Amniotic stem cell (primary cell): ENCODE measurements around the gene EFEMP2.

Experiments
- DNase-seq: peaks from one replicate; lab custom pipeline; 2025; lab: John Stamatoyannopoulos, UW

EFEMP2 gene

DNA sequence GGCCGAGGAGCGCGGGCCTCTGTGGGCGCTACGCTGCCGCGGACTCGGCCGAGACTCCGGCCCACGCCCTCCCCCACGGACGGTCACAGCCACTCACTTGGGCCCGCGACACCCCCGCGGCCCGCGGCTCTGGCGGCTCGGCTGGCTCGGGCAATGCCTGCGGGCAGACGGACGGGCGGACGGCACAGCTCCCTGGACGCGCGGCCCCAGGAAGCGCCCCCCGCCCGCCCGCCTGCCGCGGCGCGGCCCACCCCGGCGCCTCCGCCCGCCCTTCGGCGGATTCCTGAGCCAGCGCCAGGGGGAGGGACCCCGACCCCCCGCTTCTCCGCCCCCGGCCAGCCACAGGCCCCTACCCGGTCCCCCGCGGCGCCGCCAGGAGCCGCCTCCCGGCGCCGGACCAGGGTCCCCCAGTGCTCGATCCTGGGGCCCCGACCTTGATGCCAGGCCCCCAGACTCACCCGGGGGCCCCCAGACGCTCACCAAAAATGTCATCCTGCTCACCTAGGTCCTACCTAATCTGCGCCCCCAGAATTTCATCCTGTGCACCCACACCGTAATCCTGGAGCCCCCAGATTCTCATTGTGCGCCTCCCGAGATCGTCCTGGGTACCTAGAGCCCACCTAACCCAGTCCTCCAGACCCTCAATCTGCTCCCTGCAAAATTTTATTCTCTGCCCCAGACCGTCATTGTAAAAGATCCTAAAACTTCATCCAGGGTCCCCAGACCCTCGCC, at the start of gene EFEMP2:
TSS of gene EFEMP2 (minus strand) at position 215 of the 732 bp plus-strand sequence. CDS start 446 bp downstream, outside the sequence.
- no peak for DNase-seq

GRCh38 chr11:65921876-65922275, 49.3 kb upstream of the EFEMP2 start:
- no peak for DNase-seq

DNA sequence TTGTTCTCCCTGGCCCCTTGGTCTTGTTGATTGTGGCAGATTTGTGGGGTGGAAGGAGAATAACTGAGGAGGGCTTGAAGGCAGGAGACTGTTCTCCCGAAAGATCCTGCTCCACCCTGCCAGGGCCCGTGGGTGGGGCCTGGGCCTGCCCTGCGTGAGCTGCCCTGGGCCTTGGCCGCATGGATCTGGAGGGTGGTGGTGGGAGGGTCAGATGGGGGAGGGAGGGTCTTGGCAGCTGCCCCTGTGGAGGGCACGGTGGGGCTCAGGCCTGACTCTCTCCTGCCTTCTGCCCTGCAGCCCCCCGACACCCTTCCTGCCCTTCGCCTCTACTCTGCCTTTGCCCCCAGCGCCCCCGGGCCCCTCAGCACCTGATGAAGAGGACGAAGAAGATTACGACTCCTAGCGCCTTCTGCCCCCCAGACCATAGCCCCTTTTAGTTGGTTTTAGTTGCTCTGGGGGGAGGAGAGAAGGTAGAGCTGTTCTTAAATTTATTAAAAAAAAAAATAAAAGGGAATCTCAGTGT, 48.5 kb upstream of the EFEMP2 start:
- DNase-seq = no peak

DNA sequence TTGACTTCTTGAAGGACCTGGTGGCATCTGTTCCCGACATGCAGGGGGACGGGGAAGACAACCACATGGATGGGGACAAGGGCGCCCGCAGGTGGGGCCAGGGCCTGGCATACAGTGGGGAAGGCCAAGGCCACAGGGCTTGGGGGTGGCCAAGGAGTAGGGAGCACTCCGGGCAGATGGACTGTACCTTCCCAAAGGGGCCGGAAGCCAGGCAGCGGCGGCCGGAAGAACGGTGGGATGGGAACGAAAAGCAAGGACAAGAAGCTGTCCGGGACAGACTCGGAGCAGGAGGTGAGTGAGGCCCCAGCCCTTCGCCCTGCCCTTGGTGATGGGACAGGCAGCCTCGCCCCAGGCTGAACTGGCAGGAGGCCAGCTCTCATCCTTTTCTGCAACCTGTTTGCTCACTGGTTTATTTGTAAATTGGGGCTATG, 47.8 kb upstream of the EFEMP2 start:
- DNase-seq = no peak

GRCh38 chr11:65919573-65920371, 47.2 kb upstream of the EFEMP2 start:
- no peak for DNase-seq

GRCh38 chr11:65919141-65919572, 46.6 kb upstream of the EFEMP2 start, which contains the start of gene DRAP1:
TSS of gene DRAP1 (plus strand) at chr11:65919426. CDS start at chr11:65919502, 76 bp downstream.
- peak; percentile 98 for DNase-seq

DNA sequence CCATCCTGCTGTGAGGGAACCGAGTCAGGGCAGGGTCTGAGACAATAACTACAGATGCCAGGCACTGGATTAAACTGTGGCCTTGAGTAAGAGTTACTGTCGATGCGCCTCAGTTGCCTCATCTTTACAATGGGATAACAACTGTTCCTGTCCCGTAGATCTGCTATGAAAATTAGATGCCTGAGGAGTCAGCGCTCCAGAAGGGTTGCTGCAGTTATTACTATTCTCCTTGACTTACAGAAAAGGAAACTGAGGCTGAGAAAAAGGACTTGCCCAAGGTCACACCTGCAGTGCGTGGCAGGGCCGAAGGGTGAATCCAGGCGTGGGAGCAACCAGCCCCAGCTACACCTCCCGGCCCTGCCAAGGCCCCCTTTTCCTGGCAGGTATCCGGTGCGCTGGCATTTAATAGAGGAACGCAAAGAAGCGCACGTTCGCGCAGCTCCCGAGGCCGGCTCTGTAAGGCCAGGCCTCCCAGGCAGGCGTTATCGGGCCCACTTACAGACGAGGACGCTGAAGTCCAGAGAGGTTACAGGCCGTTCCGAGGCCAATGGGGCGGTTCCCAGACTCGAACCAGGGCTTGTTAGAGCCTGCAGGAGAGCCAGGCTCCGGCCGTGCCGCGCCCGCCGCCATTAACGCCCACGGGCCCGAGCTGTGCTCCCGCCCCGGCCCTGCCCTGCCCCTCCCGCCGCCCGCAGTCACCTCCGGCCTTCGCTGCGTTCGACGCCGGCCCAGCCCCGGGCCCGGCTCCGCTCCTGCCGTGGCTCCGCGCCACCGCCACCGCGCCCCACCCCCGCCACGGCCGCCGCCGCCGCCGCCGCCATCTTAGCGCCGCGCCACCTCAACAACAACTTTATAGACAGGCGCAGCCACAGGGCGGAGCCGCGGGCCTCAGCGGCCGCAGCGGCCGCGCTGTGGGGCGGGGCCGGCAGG, 45.9 kb upstream of the EFEMP2 start, which contains the start of gene C11orf68:
TSS of gene C11orf68 (minus strand) at position 852 of the 930 bp plus-strand sequence. CDS start at position 821, 31 bp downstream.
- no peak for DNase-seq

DNA sequence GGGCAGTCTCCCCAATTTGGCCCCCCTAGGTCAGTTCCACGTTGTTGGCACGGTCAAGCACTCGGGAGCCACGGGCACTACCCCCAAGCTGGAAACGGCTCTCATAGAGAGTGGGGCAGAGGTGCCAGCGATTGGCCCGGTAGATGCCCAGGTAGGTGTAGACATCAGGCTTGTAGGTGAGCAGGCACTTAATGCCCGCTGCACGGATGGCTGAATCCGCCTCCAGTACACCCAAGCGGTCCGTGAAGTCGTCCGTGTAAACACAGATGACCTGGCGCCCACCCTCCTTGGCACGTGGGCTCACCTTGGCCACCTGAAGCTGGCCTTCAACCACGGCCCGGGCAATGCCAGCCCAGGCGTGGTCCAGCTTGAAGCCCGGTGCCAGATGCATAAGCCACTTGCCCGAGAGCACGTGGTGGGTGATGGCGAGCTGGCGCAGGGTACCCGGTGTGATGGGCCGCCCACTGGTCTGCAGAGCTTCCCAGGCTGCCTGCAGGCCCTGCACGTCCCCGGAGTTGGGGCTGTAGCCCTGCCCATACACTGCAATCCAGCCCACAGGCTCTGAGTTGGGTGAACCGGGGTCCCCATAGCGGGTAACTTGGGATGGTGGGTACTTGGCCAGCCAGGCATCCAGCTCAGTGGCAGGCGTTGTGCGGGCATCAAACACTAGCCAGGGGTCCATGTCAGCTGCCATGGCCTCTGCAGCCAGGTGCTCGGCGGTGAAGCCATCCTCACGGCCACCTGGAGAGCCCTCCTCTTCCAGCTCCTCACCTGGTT, 45.0 kb upstream of the EFEMP2 start:
- no peak for DNase-seq

GRCh38 chr11:65917077-65917433, 44.5 kb upstream of the EFEMP2 start:
- no peak for DNase-seq

DNA sequence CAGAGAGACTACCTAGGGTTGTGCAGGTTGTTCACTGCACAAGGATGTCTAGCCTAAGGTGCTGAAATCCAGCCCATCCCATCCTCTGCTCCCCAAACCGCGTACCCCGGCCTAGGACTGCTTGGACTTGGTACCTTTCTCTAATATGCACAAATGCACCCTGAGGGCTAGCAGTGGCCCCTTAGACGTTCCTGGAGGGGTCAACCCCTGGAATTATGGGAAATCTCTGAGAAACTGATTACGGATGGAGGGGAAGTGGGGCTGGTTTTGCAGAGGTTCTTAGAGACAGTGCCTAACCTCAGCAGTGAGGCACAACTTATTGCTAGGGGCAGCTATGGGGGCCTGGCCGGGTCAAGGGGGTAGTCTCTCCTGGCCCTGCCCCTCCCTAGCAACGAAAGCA, 43.8 kb upstream of the EFEMP2 start:
- DNase-seq = no peak

- peak; percentile 92 for DNase-seq
Observed at GRCh38 chr11:65915821-65916251, 43.2 kb upstream of the EFEMP2 start.

DNA sequence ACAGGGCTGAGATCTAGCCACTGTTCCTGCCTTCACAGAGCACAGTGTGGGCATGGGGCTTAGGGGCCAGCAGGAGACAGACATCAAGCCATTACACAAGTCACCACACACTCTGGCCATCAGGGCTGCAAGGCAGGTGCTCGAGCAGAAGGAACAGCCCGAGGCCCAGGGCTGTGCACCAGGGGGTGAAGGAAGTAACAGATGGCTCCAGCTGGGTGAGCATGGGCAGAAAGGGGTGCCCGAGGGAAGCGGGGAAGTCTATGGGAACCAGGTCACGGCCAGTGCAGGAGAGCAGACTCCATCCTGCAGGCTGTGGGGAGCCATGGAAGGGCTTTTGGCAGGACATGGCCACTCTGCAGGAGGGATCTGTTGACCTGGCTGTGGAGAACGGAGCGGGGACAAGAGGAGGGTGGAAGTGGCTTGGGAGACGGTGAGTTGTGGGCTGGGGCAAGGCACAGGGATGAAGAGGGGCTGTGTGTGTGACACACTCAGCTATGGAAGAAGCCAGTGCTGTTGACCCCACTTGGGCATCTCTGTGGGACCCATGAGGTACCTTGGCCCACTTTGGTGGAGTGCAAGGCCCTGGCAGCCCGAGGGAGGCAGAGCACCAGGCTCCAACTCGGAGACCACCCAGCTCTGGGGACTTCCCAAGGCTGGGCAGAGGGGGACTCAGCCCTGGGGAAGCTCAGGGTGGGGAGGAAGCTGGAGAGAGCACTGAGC, 42.7 kb upstream of the EFEMP2 start:
- no peak for DNase-seq

DNA sequence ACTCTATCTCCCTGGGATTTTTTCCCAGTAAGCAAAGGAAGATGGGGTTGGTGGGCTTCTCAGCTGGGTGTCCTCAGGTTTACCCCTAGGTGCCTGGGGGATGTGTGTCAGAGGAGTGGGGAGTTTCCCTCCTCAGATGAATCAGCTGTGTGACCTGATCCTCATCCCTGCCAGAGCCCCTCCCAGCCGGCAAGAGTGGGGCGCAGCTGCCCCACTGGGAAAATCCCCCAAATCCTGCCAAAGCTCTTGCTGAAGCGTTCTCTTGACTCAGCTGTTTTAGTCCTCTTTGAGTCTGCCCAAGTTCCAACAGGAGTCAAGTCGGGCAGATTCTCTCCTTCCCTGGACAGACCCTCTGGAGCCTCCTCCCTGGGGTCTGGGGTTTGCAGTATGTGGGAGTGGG, 40.2 kb upstream of the EFEMP2 start:
- peak; percentile 51 for DNase-seq

DNA sequence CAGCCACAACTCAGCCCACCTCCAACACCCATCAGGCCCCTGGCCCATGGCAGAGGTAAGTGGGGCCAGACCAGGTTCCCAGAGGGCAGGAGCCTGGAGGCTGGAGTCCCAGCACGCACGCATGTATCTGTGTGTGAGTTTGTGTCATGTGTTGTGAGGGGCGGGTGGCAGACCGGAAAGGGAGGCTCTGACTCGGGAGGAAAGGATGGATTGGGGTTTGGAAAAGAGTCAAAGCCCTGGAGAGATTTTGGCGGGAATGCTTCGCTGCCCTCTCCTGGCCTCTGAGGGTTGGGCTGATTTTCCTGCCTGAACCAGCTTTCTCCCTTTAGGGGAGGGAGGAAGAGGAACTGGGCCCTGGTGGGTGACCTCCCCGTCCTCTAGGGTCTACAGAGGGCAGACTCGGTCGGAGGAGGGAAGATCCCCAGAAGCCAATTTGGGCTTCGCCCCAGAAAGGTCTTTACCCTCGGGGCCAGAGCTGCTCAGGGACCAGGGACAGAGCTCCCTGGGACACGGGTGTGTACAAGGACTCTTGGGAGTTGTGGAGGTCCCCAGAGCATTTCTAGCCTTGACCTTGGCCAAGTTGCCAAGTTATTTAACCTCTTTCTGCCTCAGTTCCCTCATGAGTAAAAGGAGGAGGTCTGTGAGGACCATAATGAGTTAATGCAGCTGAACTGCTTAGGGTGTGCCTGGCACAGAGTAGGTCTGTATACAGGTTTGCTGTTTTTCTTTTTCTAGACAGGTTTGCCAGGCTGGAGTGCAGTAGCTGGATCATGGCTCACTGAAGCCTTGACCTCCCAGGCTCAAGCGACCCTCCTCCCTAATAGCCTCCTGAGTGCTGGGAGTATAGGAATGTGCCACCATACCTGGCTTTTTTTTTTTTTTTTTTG, 39.3 kb upstream of the EFEMP2 start:
- DNase-seq = peak; percentile 64

DNA sequence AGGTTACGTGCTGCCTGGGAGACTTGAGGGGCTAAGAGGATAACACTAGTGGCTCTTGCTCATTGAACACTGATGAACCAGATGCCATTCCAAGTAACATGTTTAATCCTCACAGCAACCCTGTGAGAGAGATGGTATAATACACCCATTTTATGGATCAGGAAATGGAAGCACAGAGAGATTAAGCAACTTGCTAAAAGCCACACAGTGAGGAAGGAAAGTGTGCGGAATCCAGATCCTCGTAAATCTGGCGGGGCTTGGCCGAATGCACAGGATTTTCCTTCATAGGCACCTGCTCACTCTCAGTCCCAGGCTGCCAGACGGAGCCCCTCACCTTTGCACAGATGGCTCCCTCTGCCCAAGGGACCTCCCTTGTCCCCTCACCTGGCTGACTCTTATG, 35.3 kb upstream of the EFEMP2 start:
- DNase-seq = no peak

DNA sequence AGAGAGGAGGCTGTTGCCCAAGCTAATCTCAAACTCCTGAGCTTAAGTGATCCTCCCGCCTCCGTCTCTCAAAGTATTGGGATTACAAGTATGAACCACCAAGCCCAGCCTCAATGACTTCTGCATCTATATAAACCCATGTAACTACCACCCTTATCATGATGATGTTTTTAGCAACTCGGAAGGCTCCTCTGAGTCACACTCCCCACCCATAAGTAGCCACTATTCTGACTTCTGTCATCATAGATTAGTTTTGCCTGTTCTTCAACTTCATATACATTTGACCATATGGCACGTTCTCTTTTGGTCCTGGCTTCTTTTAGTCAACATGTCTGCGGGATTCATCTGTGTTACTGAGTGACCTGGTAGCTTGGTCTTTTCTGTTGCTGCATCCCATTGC, 34.0 kb upstream of the EFEMP2 start:
- no peak for DNase-seq

GRCh38 chr11:65903715-65904114, 31.1 kb upstream of the EFEMP2 start:
- DNase-seq = no peak

- peak; percentile 64 for DNase-seq
Observed at GRCh38 chr11:65903068-65903481, 30.5 kb upstream of the EFEMP2 start.

DNA sequence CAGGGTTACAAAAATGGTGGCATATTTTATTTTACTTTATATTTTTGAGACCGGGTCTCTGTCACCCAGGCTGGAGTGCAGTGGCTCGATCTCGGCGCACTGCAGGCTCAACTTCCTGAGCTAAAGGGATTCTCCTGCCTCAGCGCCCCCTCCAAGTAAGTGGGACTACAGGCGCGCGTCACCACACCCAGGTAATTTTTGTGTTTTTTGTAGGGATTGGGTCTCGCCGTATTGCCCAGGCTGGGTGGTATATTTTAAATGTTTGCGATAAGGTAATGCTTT, 28.2 kb upstream of the EFEMP2 start:
- no peak for DNase-seq
